GM10266 (cell line): ENCODE results near the gene RELA.

Source experiments
- DNase-seq: peaks from one replicate; pipeline ENCODE4 v3.0.0; 2012; ENCODE audit errors: extremely low spot score
- CTCF ChIP-seq: IDR thresholded peaks from 2 replicates; pipeline ENCODE4 v1.5.1; 2012; ENCODE audit warnings: mild to moderate bottlenecking, low read depth; ENCODE audit not compliant: control insufficient read depth, insufficient read depth; ENCODE audit errors: missing control alignments

RELA gene

GRCh38 chr11:65612691-65613090 is 50.0 kb downstream of the RELA start:
- no peak for DNase-seq
- TF ChIP-seq CTCF = no peak

- TF ChIP-seq CTCF = no peak
- DNase-seq = no peak
Observed at GRCh38 chr11:65611758-65612603, 50.7 kb downstream of the RELA start.

- TF ChIP-seq CTCF = no peak
- DNase-seq = no peak
Observed at GRCh38 chr11:65611028-65611757, 51.5 kb downstream of the RELA start.

GRCh38 chr11:65610404-65610803 is 52.3 kb downstream of the RELA start:
- no peak for TF ChIP-seq CTCF
- no peak for DNase-seq

- DNase-seq = no peak
- TF ChIP-seq CTCF = no peak
Observed at GRCh38 chr11:65609665-65610064, 53.1 kb downstream of the RELA start.

GRCh38 chr11:65609229-65609628 is 53.5 kb downstream of the RELA start:
- no peak for DNase-seq

More at GRCh38 chr11:65609229-65609628, 53.5 kb downstream of the RELA start:
- TF ChIP-seq CTCF = no peak
